ENCODE data around the gene CFAP46. TPM values are rescaled to one million over a fixed set of nuclear protein-coding genes. Genes with fewer than 3 reads are reported as not detected.

The CFAP46 gene
- total RNA-seq, 4 donors from 2014 or later: under 0.01 to 1.3 (median 0.28) TPM

DNA sequence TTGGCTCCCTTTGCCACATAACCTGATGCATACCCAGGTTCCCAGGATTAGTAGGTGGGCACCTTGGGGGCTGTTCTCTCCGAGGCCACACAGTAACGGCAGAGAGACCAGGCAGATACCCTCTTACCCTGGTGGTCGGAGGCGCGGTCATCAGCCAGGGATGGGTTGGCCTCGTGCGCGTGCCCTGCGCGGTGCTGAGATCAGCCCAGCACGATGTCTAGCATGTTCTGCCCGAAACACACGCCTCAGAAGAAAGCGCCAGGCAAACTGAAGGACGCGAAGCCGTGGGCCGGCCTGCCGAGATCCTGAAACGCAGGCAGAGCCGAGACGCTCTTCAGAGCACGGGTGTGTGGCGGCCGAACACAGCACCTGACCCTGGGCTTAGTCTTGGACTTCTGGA lies 34.7 kb upstream of the CFAP46 start:
- 94% methylated on average over 24 of the region's 25 CpGs for WGBS
- TF ChIP-seq, protein P1, sequence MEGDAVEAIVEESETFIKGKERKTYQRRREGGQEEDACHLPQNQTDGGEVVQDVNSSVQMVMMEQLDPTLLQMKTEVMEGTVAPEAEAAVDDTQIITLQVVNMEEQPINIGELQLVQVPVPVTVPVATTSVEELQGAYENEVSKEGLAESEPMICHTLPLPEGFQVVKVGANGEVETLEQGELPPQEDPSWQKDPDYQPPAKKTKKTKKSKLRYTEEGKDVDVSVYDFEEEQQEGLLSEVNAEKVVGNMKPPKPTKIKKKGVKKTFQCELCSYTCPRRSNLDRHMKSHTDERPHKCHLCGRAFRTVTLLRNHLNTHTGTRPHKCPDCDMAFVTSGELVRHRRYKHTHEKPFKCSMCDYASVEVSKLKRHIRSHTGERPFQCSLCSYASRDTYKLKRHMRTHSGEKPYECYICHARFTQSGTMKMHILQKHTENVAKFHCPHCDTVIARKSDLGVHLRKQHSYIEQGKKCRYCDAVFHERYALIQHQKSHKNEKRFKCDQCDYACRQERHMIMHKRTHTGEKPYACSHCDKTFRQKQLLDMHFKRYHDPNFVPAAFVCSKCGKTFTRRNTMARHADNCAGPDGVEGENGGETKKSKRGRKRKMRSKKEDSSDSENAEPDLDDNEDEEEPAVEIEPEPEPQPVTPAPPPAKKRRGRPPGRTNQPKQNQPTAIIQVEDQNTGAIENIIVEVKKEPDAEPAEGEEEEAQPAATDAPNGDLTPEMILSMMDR (IDR thresholded peaks at IDR 0.05): no peak
- no peak for TF ChIP-seq EP300 (IDR thresholded peaks at IDR 0.05)
- TF ChIP-seq POLR2A (IDR thresholded peaks at IDR 0.05; ENCODE audit: low read depth): no peak
- TF ChIP-seq POLR2AphosphoS5 (IDR thresholded peaks at IDR 0.05): no peak
- no peaks in the 10 kb centered on the region for H3K36me3 ChIP-seq
- H3K4me1 ChIP-seq: no peaks in the 10 kb centered on the region
- no peak for DNase-seq (ENCODE audit: extremely low spot score)
- no peaks in the 10 kb centered on the region for H3K9me3 ChIP-seq
- no peak overlapping the region for H3K4me3 ChIP-seq
- intact Hi-C loops (cut with DNase I): no loop called here
- H3K27me3 ChIP-seq: peaks cover 0 to 51% (median 0%) of the 10 kb centered on the region in 4 donors
- no peak overlapping the region for H3K27ac ChIP-seq (replicated peaks in 1 of 4)

DNA sequence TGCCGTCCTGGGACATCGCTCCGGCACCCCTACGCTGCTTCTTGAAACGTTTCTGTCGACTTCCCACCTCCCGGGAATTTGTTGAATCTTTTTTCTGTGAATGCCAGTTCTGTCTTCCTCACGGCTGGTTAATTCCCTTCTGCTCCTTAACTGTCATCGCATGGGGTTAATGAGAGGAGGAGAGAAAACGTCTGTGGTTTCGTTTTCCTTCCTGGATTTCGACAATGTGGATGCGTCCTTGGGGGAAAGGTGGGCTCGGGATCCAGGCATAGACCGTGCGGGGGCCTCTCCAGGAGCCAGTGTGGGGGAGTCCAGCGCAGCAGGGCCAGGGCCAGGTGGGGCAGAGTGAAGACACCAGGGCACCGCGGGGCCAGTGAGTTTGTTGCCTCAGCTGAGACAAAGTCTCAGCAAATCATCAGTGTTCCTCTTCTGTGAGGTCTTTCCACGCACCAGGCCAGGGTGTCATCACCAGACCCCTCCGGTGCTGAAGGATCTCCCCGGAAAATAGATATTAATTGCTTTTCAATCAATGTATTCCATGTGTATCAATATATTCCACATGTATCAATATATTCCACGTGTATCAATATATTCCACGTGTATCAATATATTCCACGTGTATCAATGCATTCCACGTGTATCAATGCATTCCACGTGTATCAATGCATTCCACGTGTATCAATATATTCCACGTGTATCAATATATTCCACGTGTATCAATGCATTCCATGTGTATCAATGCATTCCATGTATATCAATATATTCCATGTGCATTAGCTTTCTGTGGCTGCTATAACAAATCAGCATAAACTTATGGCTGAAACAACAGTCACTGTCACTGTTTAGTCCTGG lies 33.7 kb upstream of the CFAP46 start:
- H3K9me3 ChIP-seq: no peaks in the 10 kb centered on the region
- intact Hi-C loops (cut with DNase I): no loop called here
- H3K36me3 ChIP-seq: no peaks in the 10 kb centered on the region
- 75% methylated on average over 30 of the region's 30 CpGs for WGBS
- no peak overlapping the region for H3K27ac ChIP-seq (replicated peaks in 1 of 4)
- DNase-seq (ENCODE audit: extremely low spot score): no peak
- TF ChIP-seq POLR2A (IDR thresholded peaks at IDR 0.05; ENCODE audit: low read depth): no peak
- no peak for TF ChIP-seq EP300 (IDR thresholded peaks at IDR 0.05)
- TF ChIP-seq POLR2AphosphoS5 (IDR thresholded peaks at IDR 0.05): no peak
- TF ChIP-seq, protein P1 (IDR thresholded peaks at IDR 0.05): no peak
- no peaks in the 10 kb centered on the region for H3K4me1 ChIP-seq
- peaks cover 0 to 61% (median 3%) of the 10 kb centered on the region in 4 donors for H3K27me3 ChIP-seq
- no peak overlapping the region for H3K4me3 ChIP-seq

DNA sequence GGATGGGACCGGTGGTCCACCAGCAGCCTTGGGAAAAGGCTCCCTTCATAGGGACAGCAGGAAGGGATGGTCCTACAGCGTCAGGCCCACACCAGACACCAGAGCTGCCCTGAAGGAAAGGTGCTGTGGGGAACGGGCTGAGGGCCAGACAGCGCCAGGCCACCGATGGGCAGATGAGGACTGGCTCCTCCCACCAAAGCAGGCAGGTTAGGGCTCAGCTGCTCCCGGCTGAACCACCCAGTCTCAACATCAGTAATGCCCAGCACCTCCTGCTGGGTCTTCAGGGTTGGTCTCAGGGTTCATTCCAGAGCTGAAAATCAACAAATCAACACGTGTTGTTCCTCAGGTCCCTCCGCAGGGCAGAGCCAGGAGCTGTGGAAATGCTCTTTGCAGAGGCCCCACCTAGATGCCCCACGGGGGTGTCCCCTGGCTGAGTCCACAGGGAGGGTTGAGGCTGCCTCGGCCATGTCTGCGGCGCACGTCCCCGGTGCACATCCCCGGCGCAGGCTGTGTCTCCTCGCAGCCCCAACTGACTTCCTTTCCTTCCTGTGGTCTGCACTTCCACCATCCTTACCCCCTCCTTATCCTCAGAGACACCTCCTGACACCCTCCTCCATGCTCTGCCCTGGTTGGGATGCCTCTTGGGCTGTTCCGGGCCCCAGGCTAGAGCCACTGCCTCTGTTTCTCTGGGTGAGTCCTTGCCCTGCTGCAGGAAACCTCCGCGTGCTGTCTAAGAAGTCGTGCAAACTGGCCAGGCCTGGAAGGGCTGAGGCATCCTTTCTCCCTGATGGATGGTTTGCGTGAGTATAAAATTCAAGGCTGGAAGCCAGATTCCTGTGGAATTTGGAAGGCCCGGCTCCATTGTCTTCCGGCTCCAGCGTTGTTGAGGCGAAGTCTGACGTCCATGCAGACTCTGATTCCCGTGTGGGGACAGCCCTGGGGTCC lies 32.8 kb upstream of the CFAP46 start:
- intact Hi-C loops (cut with DNase I): no loop called here
- 61% methylated on average over 21 of the region's 28 CpGs for WGBS
- no peak overlapping the region for H3K4me3 ChIP-seq
- no peaks in the 10 kb centered on the region for H3K4me1 ChIP-seq
- H3K36me3 ChIP-seq: no peaks in the 10 kb centered on the region
- peaks cover 0 to 68% (median 6%) of the 10 kb centered on the region in 4 donors for H3K27me3 ChIP-seq
- no peak overlapping the region for H3K27ac ChIP-seq (replicated peaks in 1 of 4)
- TF ChIP-seq, protein P1 (IDR thresholded peaks at IDR 0.05): no peak
- TF ChIP-seq EP300 (IDR thresholded peaks at IDR 0.05) (no peak), POLR2A (IDR thresholded peaks at IDR 0.05; ENCODE audit: low read depth) (no peak), POLR2AphosphoS5 (IDR thresholded peaks at IDR 0.05) (no peak)
- H3K9me3 ChIP-seq: no peaks in the 10 kb centered on the region
- DNase-seq (ENCODE audit: extremely low spot score): no peak

DNA sequence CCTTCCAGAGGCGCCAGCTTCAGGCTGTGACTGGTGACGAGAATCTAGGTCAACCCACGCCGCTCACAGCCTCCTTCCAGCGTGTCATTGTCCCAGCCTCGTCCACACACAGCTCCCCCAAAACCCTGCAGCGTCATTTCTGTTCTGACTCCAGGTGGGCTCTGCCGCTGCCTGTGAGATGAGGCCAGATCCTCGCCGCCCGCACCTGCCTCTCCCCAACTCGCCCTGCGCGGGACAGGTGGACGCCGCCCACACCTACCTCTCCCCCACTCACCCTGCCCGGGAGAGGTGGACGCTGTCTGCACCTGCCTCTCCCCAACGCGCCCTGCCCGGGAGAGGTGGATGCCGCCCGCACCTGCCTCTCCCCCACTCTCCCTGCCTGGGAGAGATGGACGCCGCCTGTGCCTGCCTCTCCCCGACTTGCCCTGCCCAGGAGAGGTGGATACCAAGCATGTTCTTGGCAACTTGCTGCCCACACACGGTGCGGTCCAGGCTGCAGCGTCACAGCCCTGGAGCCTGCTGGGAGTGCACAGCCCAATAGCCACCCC lies 32.0 kb upstream of the CFAP46 start:
- intact Hi-C loops (cut with DNase I): no loop called here
- no peak overlapping the region for H3K4me3 ChIP-seq
- no peaks in the 10 kb centered on the region for H3K36me3 ChIP-seq
- no peak for DNase-seq (ENCODE audit: extremely low spot score)
- 94% methylated on average over 25 of the region's 29 CpGs for WGBS
- H3K27ac ChIP-seq (replicated peaks in 1 of 4): no peak overlapping the region
- H3K4me1 ChIP-seq: no peaks in the 10 kb centered on the region
- H3K9me3 ChIP-seq: no peaks in the 10 kb centered on the region
- TF ChIP-seq POLR2A (IDR thresholded peaks at IDR 0.05; ENCODE audit: low read depth) (no peak), EP300 (IDR thresholded peaks at IDR 0.05) (no peak), POLR2AphosphoS5 (IDR thresholded peaks at IDR 0.05) (no peak)
- TF ChIP-seq, protein P1 (IDR thresholded peaks at IDR 0.05): no peak
- peaks cover 0 to 65% (median 7%) of the 10 kb centered on the region in 4 donors for H3K27me3 ChIP-seq
